HEK293 (cell line): ENCODE measurements around the gene METTL1.
"Not testable (repeated sequence)": the region's sequence is repeated elsewhere in the genome, so short reads cannot be mapped to it uniquely, and the experiment has no call there.

Source experiments
- CTCF ChIA-PET: fragments of 350-600 bp; formaldehyde crosslinking; extraction: SDS; loops from one replicate; lab custom pipeline; 2021; ENCODE audit warnings: antibody characterized with exemption; lab: Yijun Ruan, JAX
- POLR2A ChIA-PET: fragments of 300-600 bp; formaldehyde crosslinking; extraction: SDS; loops from one replicate; lab custom pipeline; 2020; ENCODE audit warnings: antibody characterized with exemption, inconsistent platforms; lab: Yijun Ruan, JAX
- H3K27ac ChIP-seq: fragments of 200-500 bp; sonication (Bioruptor generic); 2 replicates; pipeline ENCODE4 v1.5.1; 2014; ENCODE audit warnings: low read depth, low read length, control low read depth, inconsistent platforms; ENCODE audit errors: extremely low read depth
- H3K36me3 ChIP-seq, 2 experiments: fragments of 200-500 bp in 1 of 2; sonication (Bioruptor generic) in 1 of 2; 1 replicate in 1 of 2; 2 replicates in 1 of 2; pipeline ENCODE4 v1.5.1; 2014 to 2017; ENCODE audit warnings: inconsistent platforms in 2 of 2, low read length in 2 of 2; ENCODE audit not compliant: control insufficient read depth in 2 of 2, insufficient read depth in 1 of 2
- H3K4me1 ChIP-seq: fragments of 200-500 bp; sonication (Bioruptor generic); 2 replicates; pipeline ENCODE4 v1.5.1; 2014; ENCODE audit warnings: mild to moderate bottlenecking, low read length, inconsistent platforms; ENCODE audit not compliant: control insufficient read depth, insufficient read depth
- H3K4me3 ChIP-seq: 2 replicates; pipeline ENCODE4 v1.5.1; 2011; ENCODE audit warnings: low read depth, mild to moderate bottlenecking, control low read depth, low read length, moderate library complexity
- H3K9me3 ChIP-seq: fragments of 200-500 bp; sonication (Bioruptor generic); 2 replicates; pipeline ENCODE4 v1.5.1; 2014; ENCODE audit warnings: low read depth, low read length, inconsistent platforms; ENCODE audit not compliant: control insufficient read depth, insufficient read depth
- HOXA7 ChIP-seq: sonication (generic); formaldehyde crosslinking; IDR thresholded peaks from 2 replicates; pipeline ENCODE4 v1.8.1; 2022; ENCODE audit warnings: missing genetic modification reagents, borderline replicate concordance
- MZF1 ChIP-seq: fragments of 450-650 bp; formaldehyde crosslinking; IDR thresholded peaks from 2 replicates; pipeline ENCODE4 v1.5.1; 2017; ENCODE audit warnings: missing biosample characterization, missing genetic modification characterization, borderline replicate concordance
- PRDM2 ChIP-seq: fragments of 450-650 bp; formaldehyde crosslinking; IDR thresholded peaks from 2 replicates; pipeline ENCODE4 v1.5.1; 2016; ENCODE audit warnings: missing biosample characterization, missing genetic modification characterization, borderline replicate concordance
- PRDM4 ChIP-seq: fragments of 450-650 bp; formaldehyde crosslinking; IDR thresholded peaks from 2 replicates; pipeline ENCODE4 v1.5.1; 2017; ENCODE audit warnings: missing biosample characterization, missing genetic modification characterization
- WT1 ChIP-seq: fragments of 450-650 bp; formaldehyde crosslinking; IDR thresholded peaks from 2 replicates; pipeline ENCODE4 v1.5.1; 2016; ENCODE audit warnings: missing biosample characterization, missing genetic modification characterization
- ZFP3 ChIP-seq: fragments of 450-650 bp; formaldehyde crosslinking; IDR thresholded peaks from 2 replicates; pipeline ENCODE4 v1.5.1; 2016; ENCODE audit warnings: low read depth, missing biosample characterization, missing genetic modification characterization
- ZFP37 ChIP-seq: fragments of 450-650 bp; formaldehyde crosslinking; IDR thresholded peaks from 2 replicates; pipeline ENCODE4 v1.5.1; 2016; ENCODE audit warnings: missing biosample characterization, missing genetic modification characterization
- ZNF112 ChIP-seq: fragments of 450-650 bp; formaldehyde crosslinking; IDR thresholded peaks from 2 replicates; pipeline ENCODE4 v1.5.0; 2017; ENCODE audit warnings: missing biosample characterization, missing genetic modification characterization
- ZNF114 ChIP-seq: fragments of 450-650 bp; formaldehyde crosslinking; IDR thresholded peaks from 2 replicates; pipeline ENCODE4 v1.5.0; 2017; ENCODE audit warnings: missing biosample characterization, missing genetic modification characterization
- ZNF133 ChIP-seq: fragments of 450-650 bp; formaldehyde crosslinking; IDR thresholded peaks from 2 replicates; pipeline ENCODE4 v1.5.1; 2016; ENCODE audit warnings: missing biosample characterization, missing genetic modification characterization
- ZNF155 ChIP-seq: fragments of 450-650 bp; formaldehyde crosslinking; IDR thresholded peaks from 2 replicates; pipeline ENCODE4 v1.5.1; 2016; ENCODE audit warnings: missing biosample characterization, missing genetic modification characterization
- ZNF16 ChIP-seq: fragments of 450-650 bp; formaldehyde crosslinking; IDR thresholded peaks from 2 replicates; pipeline ENCODE4 v1.5.1; 2016; ENCODE audit warnings: low read depth, missing biosample characterization, missing genetic modification characterization
- ZNF175 ChIP-seq: fragments of 450-650 bp; formaldehyde crosslinking; IDR thresholded peaks from 2 replicates; pipeline ENCODE4 v1.5.1; 2016; ENCODE audit warnings: missing biosample characterization, missing genetic modification characterization
- ZNF391 ChIP-seq: fragments of 450-650 bp; formaldehyde crosslinking; IDR thresholded peaks from 2 replicates; pipeline ENCODE4 v1.5.1; 2016; ENCODE audit warnings: low read depth, missing biosample characterization, missing genetic modification characterization, borderline replicate concordance
- ZNF423 ChIP-seq: fragments of 450-650 bp; formaldehyde crosslinking; IDR thresholded peaks from 2 replicates; pipeline ENCODE4 v1.5.1; 2016; ENCODE audit warnings: missing biosample characterization, missing genetic modification characterization
- ZNF426 ChIP-seq: fragments of 450-650 bp; formaldehyde crosslinking; IDR thresholded peaks from 2 replicates; pipeline ENCODE4 v1.5.1; 2017; ENCODE audit warnings: missing biosample characterization, missing genetic modification characterization, mild to moderate bottlenecking, inconsistent platforms, moderate library complexity
- ZNF571 ChIP-seq: fragments of 450-650 bp; formaldehyde crosslinking; IDR thresholded peaks from 2 replicates; pipeline ENCODE4 v1.5.0; 2017; ENCODE audit warnings: missing biosample characterization, missing genetic modification characterization
- ZNF629 ChIP-seq: fragments of 450-650 bp; formaldehyde crosslinking; IDR thresholded peaks from 2 replicates; pipeline ENCODE4 v1.5.1; 2017; ENCODE audit warnings: missing biosample characterization, missing genetic modification characterization
- ZNF639 ChIP-seq: fragments of 450-650 bp; formaldehyde crosslinking; IDR thresholded peaks from 2 replicates; pipeline ENCODE4 v1.5.1; 2016; ENCODE audit warnings: missing biosample characterization, missing genetic modification characterization
- ZNF701 ChIP-seq: fragments of 450-650 bp; formaldehyde crosslinking; IDR thresholded peaks from 2 replicates; pipeline ENCODE4 v1.5.1; 2016; ENCODE audit warnings: missing biosample characterization, missing genetic modification characterization
- ZNF768 ChIP-seq: fragments of 450-650 bp; formaldehyde crosslinking; IDR thresholded peaks from 2 replicates; pipeline ENCODE4 v1.5.1; 2018; ENCODE audit warnings: missing biosample characterization, mild to moderate bottlenecking, missing genetic modification characterization
- ZXDB ChIP-seq: fragments of 450-650 bp; formaldehyde crosslinking; IDR thresholded peaks from 2 replicates; pipeline ENCODE4 v1.5.1; 2016; ENCODE audit warnings: missing biosample characterization, missing genetic modification characterization
- TF ChIP-seq, protein P1 (sequence below): fragments of 450-650 bp; formaldehyde crosslinking; IDR thresholded peaks from 2 replicates; pipeline ENCODE4 v1.5.1; 2016; ENCODE audit warnings: missing biosample characterization, missing genetic modification characterization
- TF ChIP-seq, protein P2 (sequence below): fragments of 450-650 bp; formaldehyde crosslinking; IDR thresholded peaks from 2 replicates; pipeline ENCODE4 v1.5.1; 2016; ENCODE audit warnings: missing biosample characterization, missing genetic modification characterization

Gene METTL1

DNA sequence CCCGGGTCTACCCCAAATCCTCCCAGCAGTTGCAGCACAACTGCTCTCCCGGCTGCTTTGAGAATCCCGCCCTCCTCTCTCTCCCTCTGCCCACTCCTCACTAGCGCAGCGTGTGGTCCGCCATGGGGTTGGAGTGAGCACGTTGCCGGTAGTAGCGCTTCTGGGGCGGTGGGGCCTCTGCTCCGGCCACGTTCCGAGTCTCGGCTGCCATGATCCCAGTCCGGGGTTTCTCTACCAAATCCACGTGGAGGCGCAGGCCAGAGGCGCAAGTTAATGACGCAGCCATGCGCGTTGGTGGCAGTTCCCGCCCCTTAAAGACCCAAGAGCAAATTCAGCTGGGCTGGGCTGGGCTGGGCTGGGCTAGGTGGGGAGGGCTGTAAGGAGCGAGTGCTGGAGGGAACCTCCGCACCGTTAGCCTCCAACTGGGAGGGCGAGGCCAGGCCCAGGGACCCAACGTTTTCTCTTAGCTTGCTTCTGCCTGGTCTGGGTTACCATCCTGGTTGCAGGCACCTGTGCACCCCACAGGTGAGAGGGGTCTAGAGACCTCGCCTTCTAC, at the start of gene METTL1 (continued):
- TF ChIP-seq, protein P1, sequence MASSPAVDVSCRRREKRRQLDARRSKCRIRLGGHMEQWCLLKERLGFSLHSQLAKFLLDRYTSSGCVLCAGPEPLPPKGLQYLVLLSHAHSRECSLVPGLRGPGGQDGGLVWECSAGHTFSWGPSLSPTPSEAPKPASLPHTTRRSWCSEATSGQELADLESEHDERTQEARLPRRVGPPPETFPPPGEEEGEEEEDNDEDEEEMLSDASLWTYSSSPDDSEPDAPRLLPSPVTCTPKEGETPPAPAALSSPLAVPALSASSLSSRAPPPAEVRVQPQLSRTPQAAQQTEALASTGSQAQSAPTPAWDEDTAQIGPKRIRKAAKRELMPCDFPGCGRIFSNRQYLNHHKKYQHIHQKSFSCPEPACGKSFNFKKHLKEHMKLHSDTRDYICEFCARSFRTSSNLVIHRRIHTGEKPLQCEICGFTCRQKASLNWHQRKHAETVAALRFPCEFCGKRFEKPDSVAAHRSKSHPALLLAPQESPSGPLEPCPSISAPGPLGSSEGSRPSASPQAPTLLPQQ, result peak; percentile 94
- TF ChIP-seq PRDM2 (tag by site-specific recombination) (no peak), ZNF114 (no peak), ZNF133 (tag by site-specific recombination) (no peak), ZNF175 (tag by site-specific recombination) (no peak), ZNF629 (tag by site-specific recombination) (peak; percentile 98), ZNF423 (tag by site-specific recombination) (peak; percentile 8; the same call in 1 of the 2 replicates), ZNF639 (tag by site-specific recombination) (peak; percentile 94), ZNF391 (tag by site-specific recombination) (peak; percentile 75; the same call in 1 of the 2 replicates), ZNF701 (tag by site-specific recombination) (no peak), ZNF155 (tag by site-specific recombination) (no peak), ZNF112 (tag by site-specific recombination) (no peak), ZXDB (tag by site-specific recombination) (peak; percentile 100), PRDM4 (peak; percentile 57), ZFP3 (tag by site-specific recombination) (no peak), ZNF16 (tag by site-specific recombination) (0 out of 2 replicates have a peak, but pooled peaks have one; percentile 9), ZNF768 (tag by site-specific recombination) (no peak), ZNF571 (tag by site-specific recombination) (no peak), MZF1 (tag by site-specific recombination) (0 out of 2 replicates have a peak, but pooled peaks have one; percentile 12), WT1 (tag by site-specific recombination) (peak; percentile 95), ZFP37 (tag by site-specific recombination) (peak; percentile 74), HOXA7 (CRISPR knock-in tag) (no peak), ZNF426 (tag by site-specific recombination) (no peak)
- TF ChIP-seq, protein P2, sequence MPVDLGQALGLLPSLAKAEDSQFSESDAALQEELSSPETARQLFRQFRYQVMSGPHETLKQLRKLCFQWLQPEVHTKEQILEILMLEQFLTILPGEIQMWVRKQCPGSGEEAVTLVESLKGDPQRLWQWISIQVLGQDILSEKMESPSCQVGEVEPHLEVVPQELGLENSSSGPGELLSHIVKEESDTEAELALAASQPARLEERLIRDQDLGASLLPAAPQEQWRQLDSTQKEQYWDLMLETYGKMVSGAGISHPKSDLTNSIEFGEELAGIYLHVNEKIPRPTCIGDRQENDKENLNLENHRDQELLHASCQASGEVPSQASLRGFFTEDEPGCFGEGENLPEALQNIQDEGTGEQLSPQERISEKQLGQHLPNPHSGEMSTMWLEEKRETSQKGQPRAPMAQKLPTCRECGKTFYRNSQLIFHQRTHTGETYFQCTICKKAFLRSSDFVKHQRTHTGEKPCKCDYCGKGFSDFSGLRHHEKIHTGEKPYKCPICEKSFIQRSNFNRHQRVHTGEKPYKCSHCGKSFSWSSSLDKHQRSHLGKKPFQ (tag by site-specific recombination), result peak; percentile 35; the same call in 1 of the 2 replicates

- H3K9me3 ChIP-seq, POLR2A ChIA-PET, H3K4me1 ChIP-seq, H3K27ac ChIP-seq, H3K4me3 ChIP-seq: not testable (repeated sequence)
- peaks cover 11 to 61% of the 10 kb centered on the region in 2 experiments; a peak in 2 of 3 replicates for H3K36me3 ChIP-seq
- CTCF ChIA-PET, result interaction anchor here (0.6 to 1.1 kb wide), 2 partner anchors 12 to 15 kb away, joined by 4 to 7 read pairs; no protein-coding TSS in a partner anchor
Observed at GRCh38 chr12:57821015-57821414, 49.1 kb upstream of the METTL1 start.
